Neural cell (in vitro differentiated cells): ENCODE data around the gene KRT38.

ENCODE experiments used
- CTCF ChIP-seq: fragments of 450-650 bp; IDR thresholded peaks from 2 replicates; pipeline ENCODE4 v1.5.1; 2014; ENCODE audit warnings: antibody characterized with exemption, mild to moderate bottlenecking, moderate library complexity; ENCODE audit not compliant: poor library complexity, severe bottlenecking
- EP300 ChIP-seq: fragments of 450-650 bp; conservative IDR thresholded peaks from 2 replicates; pipeline ENCODE4 v1.6.1; 2014; ENCODE audit warnings: antibody characterized with exemption, mild to moderate bottlenecking, moderate library complexity; ENCODE audit not compliant: poor library complexity, severe bottlenecking
- MXI1 ChIP-seq: fragments of 450-650 bp; conservative IDR thresholded peaks from 2 replicates; pipeline ENCODE4 v1.6.1; 2014; ENCODE audit warnings: antibody characterized with exemption, mild to moderate bottlenecking; ENCODE audit not compliant: poor library complexity, severe bottlenecking
- POLR2AphosphoS5 ChIP-seq: IDR thresholded peaks from 2 replicates; pipeline ENCODE4 v1.6.1; 2012
- RAD21 ChIP-seq: fragments of 450-650 bp; conservative IDR thresholded peaks from 2 replicates; pipeline ENCODE4 v1.6.1; 2014; ENCODE audit warnings: antibody characterized with exemption, mild to moderate bottlenecking, moderate library complexity
- REST ChIP-seq: IDR thresholded peaks from 2 replicates; pipeline ENCODE4 v1.6.1; 2012; ENCODE audit warnings: borderline replicate concordance
- TAF1 ChIP-seq: IDR thresholded peaks from 2 replicates; pipeline ENCODE4 v1.6.1; 2012; ENCODE audit warnings: low read depth

- no peak for TF ChIP-seq CTCF
- TF ChIP-seq MXI1 = no peak
- no peak for TF ChIP-seq POLR2AphosphoS5
- TF ChIP-seq TAF1 = no peak
- no peak for TF ChIP-seq EP300
- TF ChIP-seq RAD21 = no peak
- TF ChIP-seq REST = no peak
These were observed 54.6 kb downstream of the KRT38 start for GRCh38 chr17:41386227-41386626.
